CD4-positive, alpha-beta T cell (primary cell): ENCODE results near the gene PDE3A. TPM values are rescaled to one million over a fixed set of nuclear protein-coding genes. Genes with fewer than 3 reads are reported as not detected.

Source experiments
- ATAC-seq: fragments of 200-7000 bp; cut with Tn5 transposase; one replicate; pipeline ENCODE4 v1.10.0; 2022; ENCODE audit warnings: mild to moderate bottlenecking; ENCODE audit not compliant: poor library complexity
- CTCF ChIA-PET: fragments of 350-600 bp; sonication (Branson Sonifier 250); formaldehyde crosslinking; loops from one replicate; lab custom pipeline; 2021; ENCODE audit warnings: antibody characterized with exemption, inconsistent platforms; lab: Charles Lee
- POLR2A ChIA-PET: fragments of 350-600 bp; sonication (Branson Sonifier 250); formaldehyde crosslinking; loops from one replicate; lab custom pipeline; 2021; ENCODE audit warnings: antibody characterized with exemption, inconsistent platforms; lab: Charles Lee
- DNase-seq, 14 experiments: peaks; one replicate each; pipeline ENCODE4 v3.0.0-alpha.2; 2013 to 2020; ENCODE audit warnings: mixed read lengths in 2 of 14
- H3K27ac ChIP-seq, 2 donors: one replicate each; pipeline versions ENCODE4 v1.5.1 to v1.7.0; 2013; ENCODE audit warnings: low read length in 2 of 2, low read depth in 1 of 2, mild to moderate bottlenecking in 1 of 2
- H3K27me3 ChIP-seq, 2 experiments: 1 replicate in 1 of 2; 2 replicates in 1 of 2; pipeline versions ENCODE4 v1.6.1 to v1.7.0; 2013; ENCODE audit warnings: low read length in 2 of 2, control low read depth in 1 of 2, mild to moderate bottlenecking in 1 of 2, moderate library complexity in 1 of 2; ENCODE audit not compliant: insufficient read depth in 2 of 2, control insufficient read depth in 1 of 2
- H3K36me3 ChIP-seq: one replicate; pipeline ENCODE4 v1.6.1; 2013; ENCODE audit warnings: low read length, control low read depth; ENCODE audit not compliant: insufficient read depth
- H3K4me1 ChIP-seq: one replicate; pipeline ENCODE4 v1.6.1; 2013; ENCODE audit warnings: low read length, control low read depth; ENCODE audit not compliant: insufficient read depth
- H3K4me3 ChIP-seq: one replicate; pipeline ENCODE4 v1.5.1; 2013; ENCODE audit warnings: mild to moderate bottlenecking, low read length, moderate library complexity
- H3K9me3 ChIP-seq, 2 experiments: 1 replicate in 1 of 2; 2 replicates in 1 of 2; pipeline versions ENCODE4 v1.6.1 to v1.7.0; 2013; ENCODE audit warnings: low read length in 2 of 2, mild to moderate bottlenecking in 2 of 2, control low read depth in 1 of 2, moderate library complexity in 1 of 2; ENCODE audit not compliant: control insufficient read depth in 1 of 2, insufficient read depth in 1 of 2
- H3K27ac Mint-ChIP-seq: one replicate; pipeline ENCODE4 v1.8.0; 2020; ENCODE audit warnings: mixed read lengths
- H3K27me3 Mint-ChIP-seq: one replicate; pipeline ENCODE4 v1.8.0; 2021; ENCODE audit warnings: mixed read lengths
- H3K36me3 Mint-ChIP-seq: one replicate; pipeline ENCODE4 v1.8.0; 2021; ENCODE audit warnings: low read depth, mixed read lengths
- H3K4me1 Mint-ChIP-seq: one replicate; pipeline ENCODE4 v1.8.0; 2021; ENCODE audit warnings: low read depth, mixed read lengths
- H3K4me3 Mint-ChIP-seq: one replicate; pipeline ENCODE4 v1.8.0; 2020; ENCODE audit warnings: mild to moderate bottlenecking, mixed read lengths
- H3K9me3 Mint-ChIP-seq: one replicate; pipeline ENCODE4 v1.8.0; 2020; ENCODE audit warnings: mixed read lengths
- CTCF ChIP-seq: fragments of 200-600 bp; IDR thresholded peaks from one replicate; pipeline ENCODE4 v1.8.0; 2022; ENCODE audit warnings: antibody characterized with exemption, mild to moderate bottlenecking
- intact Hi-C, 2 experiments: fragments of 100-400 bp; cut with DNase I in 1 of 2; cut with micrococcal nuclease in 1 of 2; formaldehyde crosslinking; loops; one replicate each; pipeline versions ENCODE4 v1.15.1 to v1.9.0; 2023 to 2025; cut with DNase I, micrococcal nuclease
- total RNA-seq, 174 experiments: library from RNA in 2 of 174; stranded (reverse) in 2 of 174; gene quantifications; one replicate each; pipeline ENCODE4 v1.2.3 and lab custom pipeline; 2021 to 2026

Gene PDE3A
- total RNA-seq, 2 experiments from 2014 or later = not detected

- no peak overlapping the region for H3K4me3 Mint-ChIP-seq
- Histone ChIP-seq H3K27me3 (no peaks in the 10 kb centered on the region), H3K36me3 (no peaks in the 10 kb centered on the region), H3K9me3 (peaks cover 0 to 8% of the 10 kb centered on the region in 2 experiments), H3K4me1 (no peaks in the 10 kb centered on the region), H3K4me3 (no peak overlapping the region), H3K27ac (no peak overlapping the region)
- no peaks in the 10 kb centered on the region for H3K4me1 Mint-ChIP-seq
- no peak for ATAC-seq
- ChIA-PET CTCF (no interaction called here), POLR2A (no interaction called here)
- no peak for DNase-seq
- no peak for TF ChIP-seq CTCF
- intact Hi-C loops = no loop called here
- no peak overlapping the region for H3K27ac Mint-ChIP-seq
- H3K27me3 Mint-ChIP-seq = no peaks in the 10 kb centered on the region
- no peaks in the 10 kb centered on the region for H3K36me3 Mint-ChIP-seq
- H3K9me3 Mint-ChIP-seq = peaks cover 4% of the 10 kb centered on the region
These were observed 18.3 kb upstream of the PDE3A start for GRCh38 chr12:20350026-20350425.

GRCh38 chr12:20350495-20350894 lies 17.8 kb upstream of the PDE3A start:
- no peak for DNase-seq
- Mint-ChIP-seq H3K4me1 (no peaks in the 10 kb centered on the region), H3K9me3 (peaks cover 2% of the 10 kb centered on the region), H3K36me3 (no peaks in the 10 kb centered on the region), H3K27me3 (no peaks in the 10 kb centered on the region), H3K4me3 (no peak overlapping the region), H3K27ac (no peak overlapping the region)
- Histone ChIP-seq H3K27ac (no peak overlapping the region), H3K36me3 (no peaks in the 10 kb centered on the region), H3K4me1 (no peaks in the 10 kb centered on the region), H3K9me3 (peaks cover 0 to 5% of the 10 kb centered on the region in 2 experiments), H3K4me3 (no peak overlapping the region), H3K27me3 (no peaks in the 10 kb centered on the region)
- CTCF ChIA-PET = no interaction called here
- ATAC-seq = no peak
- no peak for TF ChIP-seq CTCF
- POLR2A ChIA-PET = no interaction called here
- intact Hi-C loops = no loop called here

GRCh38 chr12:20351406-20351805 lies 16.9 kb upstream of the PDE3A start:
- Histone ChIP-seq H3K27me3 (no peaks in the 10 kb centered on the region), H3K9me3 (peaks cover 0 to 5% of the 10 kb centered on the region in 2 experiments), H3K4me3 (no peak overlapping the region), H3K4me1 (no peaks in the 10 kb centered on the region), H3K36me3 (no peaks in the 10 kb centered on the region), H3K27ac (no peak overlapping the region)
- Mint-ChIP-seq H3K4me1 (no peaks in the 10 kb centered on the region), H3K4me3 (no peak overlapping the region), H3K27ac (no peak overlapping the region), H3K36me3 (no peaks in the 10 kb centered on the region), H3K27me3 (no peaks in the 10 kb centered on the region), H3K9me3 (peaks cover 2% of the 10 kb centered on the region)
- DNase-seq (no peak), ATAC-seq (no peak)
- intact Hi-C loops = no loop called here
- no peak for TF ChIP-seq CTCF
- ChIA-PET CTCF (no interaction called here), POLR2A (no interaction called here)
